ENCODE measurements around the gene SUPT5H. TPM values are rescaled to one million over a fixed set of nuclear protein-coding genes. Genes with fewer than 3 reads are reported as not detected.

SUPT5H gene
- total RNA-seq, 1 donor = 91.2 TPM

- Histone ChIP-seq H4K20me1 (ENCODE audit: insufficient read depth, low read length) (peaks cover 23% of the 10 kb centered on the region), H3K79me2 (ENCODE audit: insufficient read depth, low read length) (peaks cover 45% of the 10 kb centered on the region), H3K27me3 (ENCODE audit: insufficient read depth, low read length) (no peaks in the 10 kb centered on the region), H3K4me1 (ENCODE audit: insufficient read depth, low read length) (peaks cover 29% of the 10 kb centered on the region), H3K27ac (ENCODE audit: low read depth, low read length) (peak overlapping the region; percentile 84), H3K4me3 (ENCODE audit: insufficient read depth, low read length) (peak overlapping the region; percentile 83), H3K4me2 (ENCODE audit: insufficient read depth, low read length) (peak overlapping the region; percentile 92), H3K9me3 (ENCODE audit: low read depth, low read length) (no peaks in the 10 kb centered on the region), H2AFZ (ENCODE audit: low read length) (peak overlapping the region; percentile 50), H3K36me3 (ENCODE audit: insufficient read depth, low read length) (peaks cover 19% of the 10 kb centered on the region)
- peak; percentile 92 for DNase-seq (ENCODE audit: insufficient read length, low spot score, missing footprints)
- peak; percentile 13 for TF ChIP-seq CTCF (IDR thresholded peaks at IDR 0.05; ENCODE audit: extremely low read depth, low read depth, low read length)
Observed at GRCh38 chr19:39413911-39414608, 31.3 kb upstream of the SUPT5H start.

- Histone ChIP-seq H3K4me2 (ENCODE audit: insufficient read depth, low read length) (peak overlapping the region; percentile 92), H3K79me2 (ENCODE audit: insufficient read depth, low read length) (peaks cover 42% of the 10 kb centered on the region), H2AFZ (ENCODE audit: low read length) (no peak overlapping the region), H3K27me3 (ENCODE audit: insufficient read depth, low read length) (no peaks in the 10 kb centered on the region), H3K27ac (ENCODE audit: low read depth, low read length) (peak overlapping the region; percentile 84), H3K36me3 (ENCODE audit: insufficient read depth, low read length) (peaks cover 21% of the 10 kb centered on the region), H3K9me3 (ENCODE audit: low read depth, low read length) (no peaks in the 10 kb centered on the region), H3K4me3 (ENCODE audit: insufficient read depth, low read length) (peak overlapping the region; percentile 83), H4K20me1 (ENCODE audit: insufficient read depth, low read length) (peaks cover 22% of the 10 kb centered on the region), H3K4me1 (ENCODE audit: insufficient read depth, low read length) (peaks cover 26% of the 10 kb centered on the region)
- DNase-seq (ENCODE audit: insufficient read length, low spot score, missing footprints) = peak; percentile 86
- TF ChIP-seq CTCF (IDR thresholded peaks at IDR 0.05; ENCODE audit: extremely low read depth, low read depth, low read length) = no peak
Observed at GRCh38 chr19:39415111-39416046, 30.0 kb upstream of the SUPT5H start.

GRCh38 chr19:39416152-39417120, 28.9 kb upstream of the SUPT5H start:
- peaks cover 42% of the 10 kb centered on the region for H3K79me2 ChIP-seq (ENCODE audit: insufficient read depth, low read length)
- DNase-seq (ENCODE audit: insufficient read length, low spot score, missing footprints) = peak; percentile 73
- H3K36me3 ChIP-seq (ENCODE audit: insufficient read depth, low read length) = peaks cover 32% of the 10 kb centered on the region
- H3K4me3 ChIP-seq (ENCODE audit: insufficient read depth, low read length) = no peak overlapping the region
- H3K27ac ChIP-seq (ENCODE audit: low read depth, low read length) = no peak overlapping the region
- no peaks in the 10 kb centered on the region for H3K9me3 ChIP-seq (ENCODE audit: low read depth, low read length)
- peaks cover 18% of the 10 kb centered on the region for H4K20me1 ChIP-seq (ENCODE audit: insufficient read depth, low read length)
- no peak overlapping the region for H3K4me2 ChIP-seq (ENCODE audit: insufficient read depth, low read length)
- H3K27me3 ChIP-seq (ENCODE audit: insufficient read depth, low read length) = no peaks in the 10 kb centered on the region
- peaks cover 15% of the 10 kb centered on the region for H3K4me1 ChIP-seq (ENCODE audit: insufficient read depth, low read length)
- TF ChIP-seq CTCF (IDR thresholded peaks at IDR 0.05; ENCODE audit: extremely low read depth, low read depth, low read length) = no peak
- H2AFZ ChIP-seq (ENCODE audit: low read length) = no peak overlapping the region
